Trophoblast cell (in vitro differentiated cells and primary cell): ENCODE results near the gene KCTD7.
"Not testable (repeated sequence)": the region's sequence is repeated elsewhere in the genome, so short reads cannot be mapped to it uniquely, and the experiment has no call there.

Experiments
- DNase-seq, 2 donors: peaks; one replicate each; pipeline ENCODE4 v3.0.0-alpha.2; 2016
- H2AFZ ChIP-seq: 2 replicates; pipeline ENCODE4 v1.6.1; 2013; ENCODE audit warnings: low read length, moderate library complexity, mild to moderate bottlenecking; ENCODE audit not compliant: insufficient read depth, poor library complexity
- H2AK5ac ChIP-seq: 2 replicates; pipeline ENCODE4 v1.6.1; 2013; ENCODE audit warnings: mild to moderate bottlenecking, low read length
- H2BK120ac ChIP-seq: 2 replicates; pipeline ENCODE4 v1.6.1; 2013; ENCODE audit warnings: low read length, mild to moderate bottlenecking, moderate library complexity; ENCODE audit not compliant: insufficient read depth, poor library complexity
- H2BK12ac ChIP-seq: 2 replicates; pipeline ENCODE4 v1.6.1; 2013; ENCODE audit warnings: mild to moderate bottlenecking, low read length, moderate library complexity
- H2BK5ac ChIP-seq: 2 replicates; pipeline ENCODE4 v1.6.1; 2013; ENCODE audit warnings: low read length, low read depth, moderate library complexity, mild to moderate bottlenecking; ENCODE audit not compliant: poor library complexity
- H3K14ac ChIP-seq: 2 replicates; pipeline ENCODE4 v1.6.1; 2013; ENCODE audit warnings: mild to moderate bottlenecking, low read length
- H3K18ac ChIP-seq: 2 replicates; pipeline ENCODE4 v1.6.1; 2013; ENCODE audit warnings: mild to moderate bottlenecking, low read length
- H3K23ac ChIP-seq: 2 replicates; pipeline ENCODE4 v1.6.1; 2013; ENCODE audit warnings: low read length
- H3K27ac ChIP-seq: 2 replicates; pipeline ENCODE4 v1.5.1; 2013; ENCODE audit warnings: low read depth, mild to moderate bottlenecking, inconsistent platforms, low read length, moderate library complexity
- H3K27me3 ChIP-seq: 2 replicates; pipeline ENCODE4 v1.6.1; 2013; ENCODE audit warnings: inconsistent platforms, mild to moderate bottlenecking, low read length, moderate library complexity; ENCODE audit not compliant: insufficient read depth
- H3K36me3 ChIP-seq, 2 experiments: 1 replicate in 1 of 2; 2 replicates in 1 of 2; pipeline ENCODE4 v1.6.1; 2013; ENCODE audit warnings: low read length in 2 of 2, mild to moderate bottlenecking in 2 of 2, moderate library complexity in 1 of 2; ENCODE audit not compliant: insufficient read depth in 2 of 2, control insufficient read depth in 1 of 2
- H3K4ac ChIP-seq: 2 replicates; pipeline ENCODE4 v1.6.1; 2013; ENCODE audit warnings: low read depth, mild to moderate bottlenecking, low read length, moderate library complexity
- H3K4me1 ChIP-seq, 2 experiments: 1 replicate in 1 of 2; 2 replicates in 1 of 2; pipeline ENCODE4 v1.6.1; 2013; ENCODE audit warnings: low read length in 2 of 2, mild to moderate bottlenecking in 2 of 2, moderate library complexity in 1 of 2; ENCODE audit not compliant: insufficient read depth in 2 of 2, control insufficient read depth in 1 of 2
- H3K4me2 ChIP-seq: 2 replicates; pipeline ENCODE4 v1.6.1; 2013; ENCODE audit warnings: inconsistent platforms, mild to moderate bottlenecking, low read length, moderate library complexity
- H3K4me3 ChIP-seq: 2 replicates; pipeline ENCODE4 v1.5.1; 2013; ENCODE audit warnings: mild to moderate bottlenecking, low read depth, low read length, inconsistent platforms
- H3K79me1 ChIP-seq: one replicate; pipeline ENCODE4 v1.6.1; 2013; ENCODE audit warnings: low read length
- H3K79me2 ChIP-seq: 2 replicates; pipeline ENCODE4 v1.6.1; 2013; ENCODE audit warnings: low read length, mild to moderate bottlenecking; ENCODE audit not compliant: control insufficient read depth, insufficient read depth, poor library complexity
- H3K9ac ChIP-seq: 2 replicates; pipeline ENCODE4 v1.6.1; 2013; ENCODE audit warnings: mild to moderate bottlenecking, low read length
- H3K9me3 ChIP-seq: 2 replicates; pipeline ENCODE4 v1.6.1; 2013; ENCODE audit warnings: low read depth, mild to moderate bottlenecking, control low read depth, inconsistent platforms, low read length; ENCODE audit not compliant: insufficient read depth
- H4K12ac ChIP-seq: 2 replicates; pipeline ENCODE4 v1.6.1; 2013; ENCODE audit warnings: low read depth, mild to moderate bottlenecking, low read length, moderate library complexity
- H4K8ac ChIP-seq: 2 replicates; pipeline ENCODE4 v1.6.1; 2013; ENCODE audit warnings: low read depth, mild to moderate bottlenecking, low read length, moderate library complexity
- H4K91ac ChIP-seq: one replicate; pipeline ENCODE4 v1.6.1; 2013; ENCODE audit warnings: low read depth, mild to moderate bottlenecking, low read length, moderate library complexity
- WGBS: extraction: QIAGEN DNeasy Blood & Tissue Kit; methylation state at CpG from one replicate; pipeline ENCODE4 v1.1.7; 2013; ENCODE audit warnings: missing lambda C conversion rate; ENCODE audit not compliant: insufficient read length, insufficient coverage; ENCODE audit errors: extremely low coverage; 5-methylcytosine and 5-hydroxymethylcytosine counted together

KCTD7 gene

GRCh38 chr7:66681491-66682349, 53.0 kb downstream of the KCTD7 start:
- H3K36me3 ChIP-seq = no peaks in the 10 kb centered on the region
- no peak overlapping the region for H2AK5ac ChIP-seq
- peaks cover 14% of the 10 kb centered on the region for H3K79me1 ChIP-seq
- no peak overlapping the region for H2BK12ac ChIP-seq
- peak overlapping the region; percentile 93 for H3K4ac ChIP-seq
- peak; percentile 96 to 97 for DNase-seq
- peak overlapping the region; percentile 80 for H2AFZ ChIP-seq
- peak overlapping the region; percentile 77 for H2BK120ac ChIP-seq
- peak overlapping the region; percentile 92 for H3K18ac ChIP-seq
- peaks cover 5 to 9% of the 10 kb centered on the region in 2 experiments for H3K4me1 ChIP-seq
- no peaks in the 10 kb centered on the region for H3K27me3 ChIP-seq
- peak overlapping the region; percentile 99 for H3K4me3 ChIP-seq
- peak overlapping the region; percentile 79 for H4K91ac ChIP-seq
- H3K23ac ChIP-seq = no peak overlapping the region
- WGBS = no CpG with 5 or more reads among the region's 78 CpGs
- H3K9me3 ChIP-seq = peaks cover 2% of the 10 kb centered on the region
- peak overlapping the region; percentile 76 for H3K4me2 ChIP-seq
- peak overlapping the region; percentile 92 for H4K12ac ChIP-seq
- H3K79me2 ChIP-seq = peaks cover 14% of the 10 kb centered on the region
- H3K9ac ChIP-seq = peak overlapping the region; percentile 99
- H3K14ac ChIP-seq = peak overlapping the region; percentile 96
- H4K8ac ChIP-seq = peak overlapping the region; percentile 82
- H2BK5ac ChIP-seq = peak overlapping the region; percentile 35
- peak overlapping the region; percentile 74 for H3K27ac ChIP-seq

DNA sequence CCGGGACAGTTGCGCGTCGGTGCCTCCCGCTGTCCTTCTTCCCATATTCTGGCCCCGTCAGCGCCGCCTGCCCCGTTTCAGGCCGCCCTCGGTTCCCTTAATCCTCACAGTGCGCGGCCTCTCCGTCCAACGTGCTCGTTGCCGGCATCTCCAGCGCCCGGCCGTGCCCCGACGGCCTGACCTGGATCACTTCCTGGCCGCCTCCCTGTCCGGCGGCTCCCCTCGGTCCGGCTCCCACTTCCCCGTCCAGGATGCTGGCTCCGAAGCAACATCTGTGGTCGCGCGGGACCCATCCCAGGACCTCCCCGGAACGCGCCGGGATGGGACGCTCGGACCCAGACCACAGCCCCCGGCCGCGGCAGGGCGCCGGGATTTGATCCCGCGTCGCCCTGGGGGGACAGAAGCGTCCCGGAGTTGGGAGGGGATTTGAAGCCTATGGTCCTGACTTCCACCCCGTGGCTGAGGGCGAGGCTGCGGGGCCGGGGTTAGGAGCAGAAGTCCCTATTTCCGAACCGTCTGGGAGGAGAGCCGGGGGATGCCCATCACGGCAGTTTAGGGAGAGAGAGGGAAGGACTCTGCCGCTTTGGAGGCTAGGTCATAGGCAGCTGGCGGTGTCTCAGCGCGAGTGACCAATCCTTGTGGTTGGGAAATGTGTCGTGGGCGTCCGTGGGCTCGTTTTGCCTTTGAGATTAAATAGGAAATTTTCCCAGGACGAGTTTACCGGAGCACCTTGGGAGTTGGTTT, 53.8 kb downstream of the KCTD7 start:
- Histone ChIP-seq H4K8ac (peak overlapping the region; percentile 82), H3K4me2 (peak overlapping the region; percentile 76), H3K79me2 (peaks cover 14% of the 10 kb centered on the region), H2BK12ac (peak overlapping the region; percentile 44), H3K18ac (peak overlapping the region; percentile 92), H3K9ac (peak overlapping the region; percentile 83), H2BK120ac (peak overlapping the region; percentile 77), H3K23ac (no peak overlapping the region), H3K14ac (peak overlapping the region; percentile 96), H4K12ac (peak overlapping the region; percentile 79), H3K79me1 (peaks cover 14% of the 10 kb centered on the region), H3K4ac (peak overlapping the region; percentile 93), H3K4me3 (peak overlapping the region; percentile 99), H2AK5ac (peak overlapping the region; percentile 61), H2BK5ac (peak overlapping the region; percentile 35), H3K36me3 (no peaks in the 10 kb centered on the region), H3K4me1 (peaks cover 5 to 9% of the 10 kb centered on the region in 2 experiments), H4K91ac (peak overlapping the region; percentile 79), H3K27ac (no peak overlapping the region), H3K9me3 (peaks cover 2% of the 10 kb centered on the region), H2AFZ (peak overlapping the region; percentile 80), H3K27me3 (no peaks in the 10 kb centered on the region)
- DNase-seq = peak; percentile 63
- WGBS = no CpG with 5 or more reads among the region's 66 CpGs

DNA sequence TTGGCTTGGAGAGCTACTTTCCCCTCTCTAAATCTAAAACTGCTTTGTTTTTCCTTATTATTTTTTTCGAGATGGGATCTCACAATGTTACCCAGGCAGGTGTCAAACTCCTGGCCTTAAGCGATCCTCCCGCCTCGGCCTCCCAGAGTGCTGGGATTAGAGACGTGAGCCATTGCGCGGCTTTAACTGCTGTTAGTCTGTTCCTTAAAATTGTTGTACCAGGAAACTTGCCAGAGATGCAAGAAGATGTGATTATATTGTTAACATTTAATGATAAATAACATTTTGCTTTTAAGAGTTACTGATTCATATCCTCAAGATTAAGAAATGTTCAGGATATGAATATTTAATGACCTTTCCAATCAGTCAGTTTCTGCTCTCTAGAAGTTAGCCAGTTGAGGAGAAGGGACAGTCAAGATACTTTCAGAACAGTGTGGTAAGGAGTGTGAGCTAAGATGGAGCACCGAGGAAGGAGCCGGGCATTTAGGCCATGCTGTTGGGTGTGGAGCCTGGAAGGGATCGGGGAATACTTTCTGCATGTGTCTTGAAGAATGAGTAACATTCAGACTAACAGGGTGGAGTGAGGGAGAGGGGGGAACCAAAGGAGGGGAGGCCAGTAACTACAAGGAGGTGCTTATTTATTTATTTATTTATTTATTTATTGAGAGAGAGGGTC, 54.6 kb downstream of the KCTD7 start:
- not testable (repeated sequence) for H4K91ac ChIP-seq, H3K4me3 ChIP-seq, H4K12ac ChIP-seq, H3K27me3 ChIP-seq, H3K23ac ChIP-seq, H2AK5ac ChIP-seq, H3K9me3 ChIP-seq, H2BK5ac ChIP-seq, H2BK12ac ChIP-seq, H2AFZ ChIP-seq, H3K18ac ChIP-seq, H4K8ac ChIP-seq, H3K4me1 ChIP-seq, H2BK120ac ChIP-seq, H3K9ac ChIP-seq, H3K36me3 ChIP-seq, H3K27ac ChIP-seq
- peaks cover 14% of the 10 kb centered on the region for H3K79me1 ChIP-seq
- DNase-seq = peak; percentile 27 to 53
- peak overlapping the region; percentile 93 for H3K4ac ChIP-seq
- H3K14ac ChIP-seq = peak overlapping the region; percentile 96
- WGBS = no CpG with 5 or more reads among the region's 10 CpGs
- H3K4me2 ChIP-seq = peak overlapping the region; percentile 76
- H3K79me2 ChIP-seq = peaks cover 14% of the 10 kb centered on the region

DNA sequence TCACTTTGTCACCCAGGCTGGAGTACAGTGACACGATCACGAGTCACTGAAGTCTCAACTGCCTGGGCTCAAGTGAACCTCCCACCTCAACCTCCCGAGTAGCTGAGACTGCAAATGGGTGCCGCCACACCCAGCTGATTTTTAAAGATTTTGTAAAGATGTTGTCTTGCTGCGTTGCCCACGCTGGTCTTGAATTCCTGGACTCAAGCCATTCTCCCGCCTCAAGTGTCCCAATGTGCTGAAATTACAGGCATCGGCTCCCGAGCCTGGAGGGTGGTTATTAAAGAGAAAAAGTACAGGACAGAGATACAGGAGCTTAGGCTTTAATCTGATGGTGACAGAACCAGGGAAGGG, 55.1 kb downstream of the KCTD7 start:
- no peak overlapping the region for H3K4me3 ChIP-seq
- no CpG with 5 or more reads among the region's 9 CpGs for WGBS
- no peak overlapping the region for H3K4ac ChIP-seq
- no peak overlapping the region for H2AFZ ChIP-seq
- H3K36me3 ChIP-seq = no peaks in the 10 kb centered on the region
- peaks cover 14% of the 10 kb centered on the region for H3K79me2 ChIP-seq
- H3K4me1 ChIP-seq = peaks cover 5 to 9% of the 10 kb centered on the region in 2 experiments
- no peak overlapping the region for H2BK12ac ChIP-seq
- H2BK120ac ChIP-seq = no peak overlapping the region
- H3K9me3 ChIP-seq = peaks cover 2% of the 10 kb centered on the region
- H3K79me1 ChIP-seq = peaks cover 14% of the 10 kb centered on the region
- no peak overlapping the region for H3K23ac ChIP-seq
- H3K4me2 ChIP-seq = no peak overlapping the region
- no peak overlapping the region for H2AK5ac ChIP-seq
- no peaks in the 10 kb centered on the region for H3K27me3 ChIP-seq
- no peak overlapping the region for H3K27ac ChIP-seq
- H3K14ac ChIP-seq = no peak overlapping the region
- H3K9ac ChIP-seq = no peak overlapping the region
- no peak overlapping the region for H4K8ac ChIP-seq
- H4K12ac ChIP-seq = no peak overlapping the region
- no peak overlapping the region for H2BK5ac ChIP-seq
- H4K91ac ChIP-seq = no peak overlapping the region
- DNase-seq = peak; percentile 27 to 70
- no peak overlapping the region for H3K18ac ChIP-seq
